Effector memory CD4-positive, alpha-beta T cell (primary cell): ENCODE results near the gene ERMAP.

ENCODE experiments used
- DNase-seq, 3 donors: peaks; one replicate each; pipeline ENCODE4 v3.0.0-alpha.2; 2020
- H3K27ac ChIP-seq: 2 replicates; pipeline ENCODE4 v1.7.0; 2013; ENCODE audit warnings: mild to moderate bottlenecking, low read length, moderate library complexity; ENCODE audit not compliant: insufficient read depth, poor library complexity, severe bottlenecking
- H3K27me3 ChIP-seq: replicated peaks from 2 replicates; pipeline ENCODE4 v1.7.0; 2013; ENCODE audit warnings: mild to moderate bottlenecking, low read length; ENCODE audit not compliant: insufficient read depth, control insufficient read depth, poor library complexity, severe bottlenecking
- H3K36me3 ChIP-seq: 2 replicates; pipeline ENCODE4 v1.7.0; 2013; ENCODE audit warnings: mild to moderate bottlenecking, low read length, moderate library complexity; ENCODE audit not compliant: control insufficient read depth, insufficient read depth
- H3K4me1 ChIP-seq: 2 replicates; pipeline ENCODE4 v1.7.0; 2013; ENCODE audit warnings: low read length, mild to moderate bottlenecking; ENCODE audit not compliant: control insufficient read depth, insufficient read depth, poor library complexity, severe bottlenecking
- H3K4me3 ChIP-seq: 2 replicates; pipeline ENCODE4 v1.7.0; 2013; ENCODE audit warnings: low read length, low read depth, mild to moderate bottlenecking; ENCODE audit not compliant: insufficient read depth, poor library complexity, severe bottlenecking
- H3K9me3 ChIP-seq: 2 replicates; pipeline ENCODE4 v1.7.0; 2013; ENCODE audit warnings: mild to moderate bottlenecking, low read length, moderate library complexity; ENCODE audit not compliant: control insufficient read depth

Gene ERMAP

GRCh38 chr1:42783092-42783491 is 33.8 kb upstream of the ERMAP start:
- Histone ChIP-seq H3K36me3 (peaks cover 5% of the 10 kb centered on the region), H3K27ac (no peak overlapping the region), H3K27me3 (no peaks in the 10 kb centered on the region), H3K9me3 (no peaks in the 10 kb centered on the region), H3K4me3 (no peak overlapping the region), H3K4me1 (peaks cover 10% of the 10 kb centered on the region)
- DNase-seq: no peak

- H3K4me3 ChIP-seq: peak overlapping the region; percentile 41
- H3K4me1 ChIP-seq: peaks cover 10% of the 10 kb centered on the region
- no peaks in the 10 kb centered on the region for H3K27me3 ChIP-seq
- H3K36me3 ChIP-seq: peaks cover 5% of the 10 kb centered on the region
- H3K27ac ChIP-seq: no peak overlapping the region
- no peak for DNase-seq
- no peaks in the 10 kb centered on the region for H3K9me3 ChIP-seq
Measured at GRCh38 chr1:42784547-42784945, 32.4 kb upstream of the ERMAP start.

GRCh38 chr1:42784946-42785693 is 31.8 kb upstream of the ERMAP start, which contains the start of gene TMEM269:
Gene TMEM269 (plus strand): TSS chr1:42784991. CDS start chr1:42789894, 4,903 bp downstream.
- Histone ChIP-seq H3K4me1 (peaks cover 10% of the 10 kb centered on the region), H3K4me3 (peak within 1 kb of the TSS; percentile 41), H3K27ac (no peak within 1 kb of the TSS), H3K36me3 (peaks cover 5% of the 10 kb centered on the region), H3K27me3 (no peaks in the 10 kb centered on the region), H3K9me3 (no peaks in the 10 kb centered on the region)
- peak in 2 of 3 donors; percentile 4 to 7 for DNase-seq

- no peak for DNase-seq
- H3K4me3 ChIP-seq: no peak overlapping the region
- H3K27me3 ChIP-seq: no peaks in the 10 kb centered on the region
- H3K9me3 ChIP-seq: no peaks in the 10 kb centered on the region
- no peaks in the 10 kb centered on the region for H3K36me3 ChIP-seq
- H3K27ac ChIP-seq: no peak overlapping the region
- H3K4me1 ChIP-seq: peaks cover 10% of the 10 kb centered on the region
Measured at GRCh38 chr1:42786097-42786496, 30.8 kb upstream of the ERMAP start.

- no peaks in the 10 kb centered on the region for H3K36me3 ChIP-seq
- H3K27me3 ChIP-seq: no peaks in the 10 kb centered on the region
- H3K9me3 ChIP-seq: no peaks in the 10 kb centered on the region
- DNase-seq: no peak
- peaks cover 10% of the 10 kb centered on the region for H3K4me1 ChIP-seq
- H3K4me3 ChIP-seq: no peak overlapping the region
- no peak overlapping the region for H3K27ac ChIP-seq
Measured at GRCh38 chr1:42788021-42788420, 28.9 kb upstream of the ERMAP start.

- H3K27ac ChIP-seq: no peak overlapping the region
- no peak for DNase-seq
- H3K4me3 ChIP-seq: no peak overlapping the region
- no peaks in the 10 kb centered on the region for H3K36me3 ChIP-seq
- H3K4me1 ChIP-seq: no peaks in the 10 kb centered on the region
- no peaks in the 10 kb centered on the region for H3K27me3 ChIP-seq
- no peaks in the 10 kb centered on the region for H3K9me3 ChIP-seq
Measured at GRCh38 chr1:42793824-42794223, 23.1 kb upstream of the ERMAP start.

- H3K4me1 ChIP-seq: no peaks in the 10 kb centered on the region
- no peaks in the 10 kb centered on the region for H3K27me3 ChIP-seq
- no peaks in the 10 kb centered on the region for H3K36me3 ChIP-seq
- no peak overlapping the region for H3K27ac ChIP-seq
- no peak overlapping the region for H3K4me3 ChIP-seq
- no peak for DNase-seq
- no peaks in the 10 kb centered on the region for H3K9me3 ChIP-seq
Measured at GRCh38 chr1:42797414-42797813, 19.5 kb upstream of the ERMAP start.

GRCh38 chr1:42797979-42798378 is 18.9 kb upstream of the ERMAP start:
- no peaks in the 10 kb centered on the region for H3K36me3 ChIP-seq
- H3K27me3 ChIP-seq: no peaks in the 10 kb centered on the region
- no peak overlapping the region for H3K4me3 ChIP-seq
- H3K4me1 ChIP-seq: no peaks in the 10 kb centered on the region
- no peaks in the 10 kb centered on the region for H3K9me3 ChIP-seq
- no peak for DNase-seq
- H3K27ac ChIP-seq: no peak overlapping the region

- Histone ChIP-seq H3K27me3 (no peaks in the 10 kb centered on the region), H3K9me3 (no peaks in the 10 kb centered on the region), H3K4me1 (no peaks in the 10 kb centered on the region), H3K4me3 (no peak overlapping the region), H3K27ac (no peak overlapping the region), H3K36me3 (no peaks in the 10 kb centered on the region)
- no peak for DNase-seq
Measured at GRCh38 chr1:42801832-42802473, 15.0 kb upstream of the ERMAP start.

GRCh38 chr1:42806171-42806570 is 10.8 kb upstream of the ERMAP start:
- Histone ChIP-seq H3K27me3 (no peaks in the 10 kb centered on the region), H3K4me3 (no peak overlapping the region), H3K9me3 (no peaks in the 10 kb centered on the region), H3K4me1 (no peaks in the 10 kb centered on the region), H3K27ac (no peak overlapping the region), H3K36me3 (no peaks in the 10 kb centered on the region)
- DNase-seq: no peak
